K562 (cell line): Measurements from ENCODE around the gene CHAC1. TPM values are rescaled to one million over a fixed set of nuclear protein-coding genes. Genes with fewer than 3 reads are reported as not detected.

Experiments
- ATF3 ChIP-seq, 2 experiments: fragments of 450-650 bp in 1 of 2; sonication (generic) in 1 of 2; formaldehyde crosslinking in 1 of 2; IDR thresholded peaks in 1 of 2; conservative IDR thresholded peaks in 1 of 2; 2 replicates each; pipeline versions ENCODE4 v1.6.1 to v1.8.1; 2016 to 2023; ENCODE audit warnings: mild to moderate bottlenecking in 2 of 2, moderate library complexity in 2 of 2, inconsistent platforms in 1 of 2, missing genetic modification reagents in 1 of 2
- CC2D1A ChIP-seq: fragments of 450-650 bp; IDR thresholded peaks from 2 replicates; pipeline ENCODE4 v1.6.1; 2017; ENCODE audit warnings: mild to moderate bottlenecking
- HNRNPL ChIP-seq: fragments of 200-400 bp; formaldehyde crosslinking; IDR thresholded peaks from 2 replicates; pipeline ENCODE4 v1.6.1; 2017; ENCODE audit warnings: low read depth, mild to moderate bottlenecking, low read length
- NONO ChIP-seq, 2 experiments: fragments of 200-400 bp in 1 of 2; fragments of 450-650 bp in 1 of 2; formaldehyde crosslinking in 1 of 2; IDR thresholded peaks; 2 replicates each; pipeline ENCODE4 v1.6.1; 2017; ENCODE audit warnings: low read depth in 2 of 2, mild to moderate bottlenecking in 2 of 2, moderate library complexity in 2 of 2, low read length in 1 of 2
- RFX7 ChIP-seq: fragments of 250-450 bp; sonication (Bioruptor Pico); IDR thresholded peaks from 2 replicates; pipeline ENCODE4 v1.5.1; 2021; ENCODE audit warnings: mild to moderate bottlenecking
- SNAPC5 ChIP-seq: fragments of 250-450 bp; sonication (Bioruptor Pico); IDR thresholded peaks from 2 replicates; pipeline ENCODE4 v1.8.0; 2021; ENCODE audit warnings: moderate library complexity, mild to moderate bottlenecking, inconsistent platforms
- TFE3 ChIP-seq: fragments of 450-650 bp; formaldehyde crosslinking; IDR thresholded peaks from 2 replicates; pipeline ENCODE4 v1.4.0; 2020; ENCODE audit warnings: mild to moderate bottlenecking, mixed read lengths
- TGIF2 ChIP-seq: sonication (generic); formaldehyde crosslinking; IDR thresholded peaks from 2 replicates; pipeline ENCODE4 v1.8.1; 2022; ENCODE audit warnings: mild to moderate bottlenecking, missing genetic modification reagents, moderate library complexity
- ZNF274 ChIP-seq: IDR thresholded peaks from 2 replicates; pipeline ENCODE4 v1.6.1; 2011; ENCODE audit warnings: low read depth, mild to moderate bottlenecking, low read length, moderate library complexity, borderline replicate concordance
- ZNF696 ChIP-seq: fragments of 250-450 bp; sonication (Bioruptor Pico); conservative IDR thresholded peaks from 2 replicates; pipeline ENCODE4 v1.4.0; 2020; ENCODE audit warnings: mild to moderate bottlenecking, moderate library complexity
- polyA plus RNA-seq, 8 experiments: library from polyadenylated mRNA; depleted of rRNA in 4 of 8; stranded (reverse) in 5 of 8; unstranded in 3 of 8; fragments of >200 nt; fragmentation: Nextera tagmentation in 2 of 8; fragmentation: Illumina TruSeq in 1 of 8; extraction: Ambion mirVana in 2 of 8; extraction: Trizol in 1 of 8; gene quantifications; 2 replicates each; pipeline versions ENCODE4 v1.2.1 to v1.2.3, GENCODE V29; 2011 to 2014; ENCODE audit warnings: inconsistent platforms in 1 of 8, missing spikeins in 1 of 8
- total RNA-seq, 7 experiments: library from RNA; depleted of rRNA in 6 of 7; stranded (reverse); fragments of >200 nt in 6 of 7; fragmentation: Illumina TruSeq in 2 of 7; extraction: Trizol in 2 of 7; gene quantifications; 2 replicates each; pipeline versions ENCODE4 v1.2.1 to v1.2.3, GENCODE V29; 2011 to 2021; ENCODE audit warnings: low replicate concordance in 1 of 7
- TF ChIP-seq, protein P1 (sequence below): fragments of 250-450 bp; sonication (Bioruptor Pico); IDR thresholded peaks from 2 replicates; pipeline ENCODE4 v1.5.0; 2021
- TF ChIP-seq, protein P2 (sequence below), 2 experiments: IDR thresholded peaks; 2 replicates each; pipeline ENCODE4 v1.6.1; 2012; ENCODE audit warnings: improper control_type of control experiment in 2 of 2, low read depth in 2 of 2, low read length in 2 of 2, borderline replicate concordance in 1 of 2
- TF ChIP-seq, protein P3 (sequence below): fragments of 450-650 bp; IDR thresholded peaks from 2 replicates; pipeline ENCODE4 v1.6.1; 2018; ENCODE audit not compliant: partially characterized antibody

CHAC1 gene
- total and polyA plus RNA-seq, 9 of the 15 experiments (the other 6 are each of a cell fraction or from before 2014, with no cell fraction given) = 0.47 to 39.0 (median 7.5) TPM

- TF ChIP-seq ZNF274 = no peak
- TF ChIP-seq NONO (IDR thresholded peaks at IDR 0.05; ENCODE audit: low read depth in 2 of 2, low read length in 1 of 2) = peak in 1 of 2 experiments; percentile 81; a peak in 3 of 4 replicates
- TF ChIP-seq, protein P1, sequence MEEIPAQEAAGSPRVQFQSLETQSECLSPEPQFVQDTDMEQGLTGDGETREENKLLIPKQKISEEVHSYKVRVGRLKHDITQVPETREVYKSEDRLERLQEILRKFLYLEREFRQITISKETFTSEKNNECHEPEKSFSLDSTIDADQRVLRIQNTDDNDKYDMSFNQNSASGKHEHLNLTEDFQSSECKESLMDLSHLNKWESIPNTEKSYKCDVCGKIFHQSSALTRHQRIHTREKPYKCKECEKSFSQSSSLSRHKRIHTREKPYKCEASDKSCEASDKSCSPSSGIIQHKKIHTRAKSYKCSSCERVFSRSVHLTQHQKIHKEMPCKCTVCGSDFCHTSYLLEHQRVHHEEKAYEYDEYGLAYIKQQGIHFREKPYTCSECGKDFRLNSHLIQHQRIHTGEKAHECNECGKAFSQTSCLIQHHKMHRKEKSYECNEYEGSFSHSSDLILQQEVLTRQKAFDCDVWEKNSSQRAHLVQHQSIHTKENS (CRISPR knock-in tag) = no peak
- TF ChIP-seq HNRNPL = peak; percentile 49; the same call in 1 of the 2 replicates
- TF ChIP-seq CC2D1A = no peak
- no peak for TF ChIP-seq ATF3 (IDR thresholded peaks at IDR 0.05)
- TF ChIP-seq ATF3 (CRISPR knock-in tag; conservative IDR thresholded peaks at IDR 0.05) = no peak
- TF ChIP-seq, protein P2, sequence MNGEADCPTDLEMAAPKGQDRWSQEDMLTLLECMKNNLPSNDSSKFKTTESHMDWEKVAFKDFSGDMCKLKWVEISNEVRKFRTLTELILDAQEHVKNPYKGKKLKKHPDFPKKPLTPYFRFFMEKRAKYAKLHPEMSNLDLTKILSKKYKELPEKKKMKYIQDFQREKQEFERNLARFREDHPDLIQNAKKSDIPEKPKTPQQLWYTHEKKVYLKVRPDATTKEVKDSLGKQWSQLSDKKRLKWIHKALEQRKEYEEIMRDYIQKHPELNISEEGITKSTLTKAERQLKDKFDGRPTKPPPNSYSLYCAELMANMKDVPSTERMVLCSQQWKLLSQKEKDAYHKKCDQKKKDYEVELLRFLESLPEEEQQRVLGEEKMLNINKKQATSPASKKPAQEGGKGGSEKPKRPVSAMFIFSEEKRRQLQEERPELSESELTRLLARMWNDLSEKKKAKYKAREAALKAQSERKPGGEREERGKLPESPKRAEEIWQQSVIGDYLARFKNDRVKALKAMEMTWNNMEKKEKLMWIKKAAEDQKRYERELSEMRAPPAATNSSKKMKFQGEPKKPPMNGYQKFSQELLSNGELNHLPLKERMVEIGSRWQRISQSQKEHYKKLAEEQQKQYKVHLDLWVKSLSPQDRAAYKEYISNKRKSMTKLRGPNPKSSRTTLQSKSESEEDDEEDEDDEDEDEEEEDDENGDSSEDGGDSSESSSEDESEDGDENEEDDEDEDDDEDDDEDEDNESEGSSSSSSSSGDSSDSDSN (IDR thresholded peaks at IDR 0.05; ENCODE audit: borderline replicate concordance in 1 of 2, low read depth in 2 of 2, low read length in 2 of 2) = peak; percentile 95
- TF ChIP-seq SNAPC5 (CRISPR knock-in tag) = no peak
- TF ChIP-seq TFE3 = no peak
- TF ChIP-seq RFX7 (CRISPR knock-in tag) = no peak
- TF ChIP-seq TGIF2 (CRISPR knock-in tag) = no peak
- no peak for TF ChIP-seq ZNF696 (CRISPR knock-in tag)
- TF ChIP-seq, protein P3, sequence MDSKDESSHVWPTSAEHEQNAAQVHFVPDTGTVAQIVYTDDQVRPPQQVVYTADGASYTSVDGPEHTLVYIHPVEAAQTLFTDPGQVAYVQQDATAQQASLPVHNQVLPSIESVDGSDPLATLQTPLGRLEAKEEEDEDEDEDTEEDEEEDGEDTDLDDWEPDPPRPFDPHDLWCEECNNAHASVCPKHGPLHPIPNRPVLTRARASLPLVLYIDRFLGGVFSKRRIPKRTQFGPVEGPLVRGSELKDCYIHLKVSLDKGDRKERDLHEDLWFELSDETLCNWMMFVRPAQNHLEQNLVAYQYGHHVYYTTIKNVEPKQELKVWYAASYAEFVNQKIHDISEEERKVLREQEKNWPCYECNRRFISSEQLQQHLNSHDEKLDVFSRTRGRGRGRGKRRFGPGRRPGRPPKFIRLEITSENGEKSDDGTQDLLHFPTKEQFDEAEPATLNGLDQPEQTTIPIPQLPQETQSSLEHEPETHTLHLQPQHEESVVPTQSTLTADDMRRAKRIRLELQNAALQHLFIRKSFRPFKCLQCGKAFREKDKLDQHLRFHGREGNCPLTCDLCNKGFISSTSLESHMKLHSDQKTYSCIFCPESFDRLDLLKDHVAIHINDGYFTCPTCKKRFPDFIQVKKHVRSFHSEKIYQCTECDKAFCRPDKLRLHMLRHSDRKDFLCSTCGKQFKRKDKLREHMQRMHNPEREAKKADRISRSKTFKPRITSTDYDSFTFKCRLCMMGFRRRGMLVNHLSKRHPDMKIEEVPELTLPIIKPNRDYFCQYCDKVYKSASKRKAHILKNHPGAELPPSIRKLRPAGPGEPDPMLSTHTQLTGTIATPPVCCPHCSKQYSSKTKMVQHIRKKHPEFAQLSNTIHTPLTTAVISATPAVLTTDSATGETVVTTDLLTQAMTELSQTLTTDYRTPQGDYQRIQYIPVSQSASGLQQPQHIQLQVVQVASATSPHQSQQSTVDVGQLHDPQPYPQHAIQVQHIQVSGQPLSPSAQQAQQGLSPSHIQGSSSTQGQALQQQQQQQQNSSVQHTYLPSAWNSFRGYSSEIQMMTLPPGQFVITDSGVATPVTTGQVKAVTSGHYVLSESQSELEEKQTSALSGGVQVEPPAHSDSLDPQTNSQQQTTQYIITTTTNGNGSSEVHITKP = peak; percentile 22
Measured at GRCh38 chr15:40941528-40942336, 11.5 kb upstream of the CHAC1 start (continued).
